ENCODE data around the gene PACRG.

- TF ChIP-seq CTCF (IDR thresholded peaks at IDR 0.05; ENCODE audit: poor library complexity, severe bottlenecking) = no peak
- TF ChIP-seq EP300 (conservative IDR thresholded peaks at IDR 0.05; ENCODE audit: poor library complexity, severe bottlenecking) = no peak
- TF ChIP-seq EZH2 (IDR thresholded peaks at IDR 0.05; ENCODE audit: borderline replicate concordance, insufficient read depth, low read length, poor library complexity, severe bottlenecking) = no peak
- TF ChIP-seq POLR2AphosphoS5 (IDR thresholded peaks at IDR 0.05) = no peak
- TF ChIP-seq, protein P1, sequence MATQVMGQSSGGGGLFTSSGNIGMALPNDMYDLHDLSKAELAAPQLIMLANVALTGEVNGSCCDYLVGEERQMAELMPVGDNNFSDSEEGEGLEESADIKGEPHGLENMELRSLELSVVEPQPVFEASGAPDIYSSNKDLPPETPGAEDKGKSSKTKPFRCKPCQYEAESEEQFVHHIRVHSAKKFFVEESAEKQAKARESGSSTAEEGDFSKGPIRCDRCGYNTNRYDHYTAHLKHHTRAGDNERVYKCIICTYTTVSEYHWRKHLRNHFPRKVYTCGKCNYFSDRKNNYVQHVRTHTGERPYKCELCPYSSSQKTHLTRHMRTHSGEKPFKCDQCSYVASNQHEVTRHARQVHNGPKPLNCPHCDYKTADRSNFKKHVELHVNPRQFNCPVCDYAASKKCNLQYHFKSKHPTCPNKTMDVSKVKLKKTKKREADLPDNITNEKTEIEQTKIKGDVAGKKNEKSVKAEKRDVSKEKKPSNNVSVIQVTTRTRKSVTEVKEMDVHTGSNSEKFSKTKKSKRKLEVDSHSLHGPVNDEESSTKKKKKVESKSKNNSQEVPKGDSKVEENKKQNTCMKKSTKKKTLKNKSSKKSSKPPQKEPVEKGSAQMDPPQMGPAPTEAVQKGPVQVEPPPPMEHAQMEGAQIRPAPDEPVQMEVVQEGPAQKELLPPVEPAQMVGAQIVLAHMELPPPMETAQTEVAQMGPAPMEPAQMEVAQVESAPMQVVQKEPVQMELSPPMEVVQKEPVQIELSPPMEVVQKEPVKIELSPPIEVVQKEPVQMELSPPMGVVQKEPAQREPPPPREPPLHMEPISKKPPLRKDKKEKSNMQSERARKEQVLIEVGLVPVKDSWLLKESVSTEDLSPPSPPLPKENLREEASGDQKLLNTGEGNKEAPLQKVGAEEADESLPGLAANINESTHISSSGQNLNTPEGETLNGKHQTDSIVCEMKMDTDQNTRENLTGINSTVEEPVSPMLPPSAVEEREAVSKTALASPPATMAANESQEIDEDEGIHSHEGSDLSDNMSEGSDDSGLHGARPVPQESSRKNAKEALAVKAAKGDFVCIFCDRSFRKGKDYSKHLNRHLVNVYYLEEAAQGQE (IDR thresholded peaks at IDR 0.05; ENCODE audit: borderline replicate concordance) = no peak
- no peak for TF ChIP-seq TAF1 (IDR thresholded peaks at IDR 0.05; ENCODE audit: low read depth)
- no peak for TF ChIP-seq MXI1 (conservative IDR thresholded peaks at IDR 0.05; ENCODE audit: poor library complexity, severe bottlenecking)
- TF ChIP-seq RAD21 (conservative IDR thresholded peaks at IDR 0.05) = no peak
- no peak for TF ChIP-seq SMC3 (conservative IDR thresholded peaks at IDR 0.05; ENCODE audit: poor library complexity)
These were observed 448.3 kb downstream of the PACRG start for GRCh38 chr6:163176097-163176496.

Data from neural cell (in vitro differentiated cells).